B cell (primary cell): ENCODE measurements around the gene NBEA.

ENCODE experiments used
- EZH2 ChIP-seq: IDR thresholded peaks from 2 replicates; pipeline ENCODE4 v1.6.1; 2012; ENCODE audit warnings: borderline replicate concordance, low read depth, mild to moderate bottlenecking, moderate library complexity, low read length; ENCODE audit not compliant: insufficient read depth, poor library complexity, severe bottlenecking
- TF ChIP-seq, protein P1 (sequence below): fragments of 200-600 bp; IDR thresholded peaks from one replicate; pipeline ENCODE4 v1.8.0; 2022; ENCODE audit warnings: antibody characterized with exemption, mild to moderate bottlenecking

GRCh38 chr13:35131471-35131870 lies 189.4 kb downstream of the NBEA start:
- TF ChIP-seq, protein P1, sequence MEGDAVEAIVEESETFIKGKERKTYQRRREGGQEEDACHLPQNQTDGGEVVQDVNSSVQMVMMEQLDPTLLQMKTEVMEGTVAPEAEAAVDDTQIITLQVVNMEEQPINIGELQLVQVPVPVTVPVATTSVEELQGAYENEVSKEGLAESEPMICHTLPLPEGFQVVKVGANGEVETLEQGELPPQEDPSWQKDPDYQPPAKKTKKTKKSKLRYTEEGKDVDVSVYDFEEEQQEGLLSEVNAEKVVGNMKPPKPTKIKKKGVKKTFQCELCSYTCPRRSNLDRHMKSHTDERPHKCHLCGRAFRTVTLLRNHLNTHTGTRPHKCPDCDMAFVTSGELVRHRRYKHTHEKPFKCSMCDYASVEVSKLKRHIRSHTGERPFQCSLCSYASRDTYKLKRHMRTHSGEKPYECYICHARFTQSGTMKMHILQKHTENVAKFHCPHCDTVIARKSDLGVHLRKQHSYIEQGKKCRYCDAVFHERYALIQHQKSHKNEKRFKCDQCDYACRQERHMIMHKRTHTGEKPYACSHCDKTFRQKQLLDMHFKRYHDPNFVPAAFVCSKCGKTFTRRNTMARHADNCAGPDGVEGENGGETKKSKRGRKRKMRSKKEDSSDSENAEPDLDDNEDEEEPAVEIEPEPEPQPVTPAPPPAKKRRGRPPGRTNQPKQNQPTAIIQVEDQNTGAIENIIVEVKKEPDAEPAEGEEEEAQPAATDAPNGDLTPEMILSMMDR: no peak
- TF ChIP-seq EZH2: no peak
